HepG2 (cell line): ENCODE measurements around the gene MFSD11. TPM values are rescaled to one million over a fixed set of nuclear protein-coding genes. Genes with fewer than 3 reads are reported as not detected.
A peak's percentile ranks its signal among the peaks of the same experiment; 100 is the strongest.

Experiments
- ATF4 ChIP-seq, 2 experiments: fragments of 450-650 bp in 1 of 2; sonication (generic) in 1 of 2; formaldehyde crosslinking; IDR thresholded peaks; 2 replicates each; pipeline versions ENCODE4 v1.5.0 to v1.8.0; 2020 to 2022; ENCODE audit warnings: mild to moderate bottlenecking in 1 of 2, missing genetic modification reagents in 1 of 2
- EED ChIP-seq: sonication (generic); formaldehyde crosslinking; IDR thresholded peaks from 2 replicates; pipeline ENCODE4 v1.5.0; 2020; ENCODE audit warnings: mild to moderate bottlenecking, missing genetic modification reagents
- FOXO1 ChIP-seq: sonication (generic); formaldehyde crosslinking; IDR thresholded peaks from 2 replicates; pipeline ENCODE4 v1.4.0; 2020; ENCODE audit warnings: missing genetic modification reagents
- NFAT5 ChIP-seq: sonication (generic); formaldehyde crosslinking; IDR thresholded peaks from 2 replicates; pipeline ENCODE4 v1.4.0; 2020; ENCODE audit warnings: missing genetic modification reagents
- RELA ChIP-seq: sonication (generic); formaldehyde crosslinking; IDR thresholded peaks from 2 replicates; pipeline ENCODE4 v1.4.0; 2020; ENCODE audit warnings: missing genetic modification reagents
- RFX1 ChIP-seq: fragments of 450-650 bp; IDR thresholded peaks from 2 replicates; pipeline ENCODE4 v1.6.1; 2017
- ZBTB25 ChIP-seq: IDR thresholded peaks from 2 replicates; pipeline ENCODE4 v1.6.1; 2018; ENCODE audit warnings: missing genetic modification reagents
- ZBTB37 ChIP-seq: sonication (generic); formaldehyde crosslinking; IDR thresholded peaks from 2 replicates; pipeline ENCODE4 v1.4.0; 2020; ENCODE audit warnings: mild to moderate bottlenecking, missing genetic modification reagents
- ZFYVE20 ChIP-seq: sonication (generic); formaldehyde crosslinking; IDR thresholded peaks from 2 replicates; pipeline ENCODE4 v1.8.0; 2023; ENCODE audit warnings: low read depth, mild to moderate bottlenecking, moderate library complexity, missing genetic modification reagents, borderline replicate concordance
- ZNF710 ChIP-seq: sonication (generic); formaldehyde crosslinking; IDR thresholded peaks from 2 replicates; pipeline ENCODE4 v1.5.0; 2020; ENCODE audit warnings: mild to moderate bottlenecking, missing genetic modification reagents, borderline replicate concordance
- polyA plus RNA-seq, 8 experiments: library from polyadenylated mRNA; depleted of rRNA in 3 of 8; stranded (reverse) in 7 of 8; unstranded in 1 of 8; fragments of >200 nt; fragmentation: Illumina TruSeq in 4 of 8; extraction: Trizol in 4 of 8; gene quantifications; 2 replicates each; pipeline versions ENCODE4 v1.2.1 to v1.2.3, GENCODE V29; 2011 to 2016; ENCODE audit warnings: low read depth in 4 of 8, missing spikeins in 1 of 8, mixed read lengths in 1 of 8; ENCODE audit not compliant: insufficient read depth in 1 of 8
- total RNA-seq, 5 experiments: library from RNA; depleted of rRNA; stranded (reverse); fragments of >200 nt; fragmentation: Illumina TruSeq; extraction: Trizol; gene quantifications; 2 replicates each; pipeline ENCODE4 v1.2.3, GENCODE V29; 2016; ENCODE audit warnings: low read depth in 1 of 5
- TF ChIP-seq, protein P1 (sequence below): sonication (generic); formaldehyde crosslinking; IDR thresholded peaks from 2 replicates; pipeline ENCODE4 v1.8.1; 2022; ENCODE audit warnings: mild to moderate bottlenecking, missing genetic modification reagents
- TF ChIP-seq, protein P2 (sequence below): sonication (generic); formaldehyde crosslinking; IDR thresholded peaks from 2 replicates; pipeline ENCODE4 v1.4.0; 2020; ENCODE audit warnings: missing genetic modification reagents, borderline replicate concordance

Gene MFSD11
- total and polyA plus RNA-seq, 2 of the 13 experiments (the other 11 are each of a cell fraction or from before 2014, with no cell fraction given) = 26.1 to 36.3 TPM

- TF ChIP-seq ZBTB25 (CRISPR knock-in tag) (no peak), FOXO1 (CRISPR knock-in tag) (no peak), ATF4 (CRISPR knock-in tag; IDR thresholded peaks at IDR 0.05) (no peak), ZFYVE20 (CRISPR knock-in tag) (no peak), ZBTB37 (CRISPR knock-in tag) (no peak), NFAT5 (CRISPR knock-in tag) (no peak), ZNF710 (CRISPR knock-in tag) (no peak), RFX1 (no peak), EED (CRISPR knock-in tag) (no peak), RELA (CRISPR knock-in tag) (no peak)
- TF ChIP-seq, protein P1, sequence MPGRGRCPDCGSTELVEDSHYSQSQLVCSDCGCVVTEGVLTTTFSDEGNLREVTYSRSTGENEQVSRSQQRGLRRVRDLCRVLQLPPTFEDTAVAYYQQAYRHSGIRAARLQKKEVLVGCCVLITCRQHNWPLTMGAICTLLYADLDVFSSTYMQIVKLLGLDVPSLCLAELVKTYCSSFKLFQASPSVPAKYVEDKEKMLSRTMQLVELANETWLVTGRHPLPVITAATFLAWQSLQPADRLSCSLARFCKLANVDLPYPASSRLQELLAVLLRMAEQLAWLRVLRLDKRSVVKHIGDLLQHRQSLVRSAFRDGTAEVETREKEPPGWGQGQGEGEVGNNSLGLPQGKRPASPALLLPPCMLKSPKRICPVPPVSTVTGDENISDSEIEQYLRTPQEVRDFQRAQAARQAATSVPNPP (CRISPR knock-in tag) = peak; percentile 57; the same call in 1 of the 2 replicates
- TF ChIP-seq, protein P2, sequence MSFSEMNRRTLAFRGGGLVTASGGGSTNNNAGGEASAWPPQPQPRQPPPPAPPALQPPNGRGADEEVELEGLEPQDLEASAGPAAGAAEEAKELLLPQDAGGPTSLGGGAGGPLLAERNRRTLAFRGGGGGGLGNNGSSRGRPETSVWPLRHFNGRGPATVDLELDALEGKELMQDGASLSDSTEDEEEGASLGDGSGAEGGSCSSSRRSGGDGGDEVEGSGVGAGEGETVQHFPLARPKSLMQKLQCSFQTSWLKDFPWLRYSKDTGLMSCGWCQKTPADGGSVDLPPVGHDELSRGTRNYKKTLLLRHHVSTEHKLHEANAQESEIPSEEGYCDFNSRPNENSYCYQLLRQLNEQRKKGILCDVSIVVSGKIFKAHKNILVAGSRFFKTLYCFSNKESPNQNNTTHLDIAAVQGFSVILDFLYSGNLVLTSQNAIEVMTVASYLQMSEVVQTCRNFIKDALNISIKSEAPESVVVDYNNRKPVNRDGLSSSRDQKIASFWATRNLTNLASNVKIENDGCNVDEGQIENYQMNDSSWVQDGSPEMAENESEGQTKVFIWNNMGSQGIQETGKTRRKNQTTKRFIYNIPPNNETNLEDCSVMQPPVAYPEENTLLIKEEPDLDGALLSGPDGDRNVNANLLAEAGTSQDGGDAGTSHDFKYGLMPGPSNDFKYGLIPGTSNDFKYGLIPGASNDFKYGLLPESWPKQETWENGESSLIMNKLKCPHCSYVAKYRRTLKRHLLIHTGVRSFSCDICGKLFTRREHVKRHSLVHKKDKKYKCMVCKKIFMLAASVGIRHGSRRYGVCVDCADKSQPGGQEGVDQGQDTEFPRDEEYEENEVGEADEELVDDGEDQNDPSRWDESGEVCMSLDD (CRISPR knock-in tag) = no peak
Observed at GRCh38 chr17:76736349-76737081, 1.4 kb upstream of the MFSD11 start (continued).
